Nephron (organoid): ENCODE data around the gene ATP8A2.

ENCODE experiments used
- H3K27ac Mint-ChIP-seq, 3 experiments: 2 replicates each; pipeline ENCODE4 v1.8.0; 2020; ENCODE audit warnings: mixed read lengths in 3 of 3, mild to moderate bottlenecking in 2 of 3, moderate library complexity in 1 of 3
- H3K27me3 Mint-ChIP-seq: 2 replicates; pipeline ENCODE4 v1.8.0; 2021; ENCODE audit warnings: low read depth, mild to moderate bottlenecking, moderate library complexity, mixed read lengths
- H3K36me3 Mint-ChIP-seq: 2 replicates; pipeline ENCODE4 v1.8.0; 2020; ENCODE audit warnings: low read depth, mixed read lengths
- H3K4me1 Mint-ChIP-seq: 2 replicates; pipeline ENCODE4 v1.8.0; 2020; ENCODE audit warnings: mixed read lengths
- H3K4me3 Mint-ChIP-seq, 3 experiments: 2 replicates each; pipeline ENCODE4 v1.8.0; 2020; ENCODE audit warnings: mild to moderate bottlenecking in 3 of 3, mixed read lengths in 3 of 3, moderate library complexity in 2 of 3
- H3K9me3 Mint-ChIP-seq: 2 replicates; pipeline ENCODE4 v1.8.0; 2020; ENCODE audit warnings: mixed read lengths
- TF ChIP-seq, protein P1 (sequence below), 3 experiments: fragments of 200-600 bp; sonication (generic); IDR thresholded peaks; one replicate each; pipeline ENCODE4 v1.5.0; 2021; ENCODE audit warnings: antibody characterized with exemption in 3 of 3; ENCODE audit not compliant: unreplicated experiment in 3 of 3

The ATP8A2 gene

DNA sequence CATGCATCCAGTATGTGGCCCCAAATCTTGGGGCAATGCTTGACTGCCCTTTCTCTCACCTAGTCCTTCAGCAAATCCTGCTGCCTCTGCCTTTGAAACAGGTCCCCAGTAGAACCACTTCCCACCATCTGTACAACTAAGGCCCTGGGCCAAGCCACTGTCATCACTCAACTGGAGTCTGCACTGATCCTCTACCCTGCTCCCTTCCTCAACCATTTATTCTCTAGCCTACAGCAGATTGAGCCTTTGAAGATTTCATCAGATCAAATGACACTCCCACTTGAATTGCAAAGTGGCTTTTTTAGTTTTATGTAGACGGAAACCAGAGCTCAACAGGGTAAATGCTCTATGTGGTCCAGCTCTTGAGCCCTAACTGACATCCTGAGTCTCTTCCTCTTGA, 43.5 kb downstream of the ATP8A2 start:
- H3K4me1 Mint-ChIP-seq, result no peaks in the 10 kb centered on the region
- H3K27me3 Mint-ChIP-seq, result peaks cover 17% of the 10 kb centered on the region
- H3K4me3 Mint-ChIP-seq, result no peak overlapping the region
- TF ChIP-seq, protein P1, sequence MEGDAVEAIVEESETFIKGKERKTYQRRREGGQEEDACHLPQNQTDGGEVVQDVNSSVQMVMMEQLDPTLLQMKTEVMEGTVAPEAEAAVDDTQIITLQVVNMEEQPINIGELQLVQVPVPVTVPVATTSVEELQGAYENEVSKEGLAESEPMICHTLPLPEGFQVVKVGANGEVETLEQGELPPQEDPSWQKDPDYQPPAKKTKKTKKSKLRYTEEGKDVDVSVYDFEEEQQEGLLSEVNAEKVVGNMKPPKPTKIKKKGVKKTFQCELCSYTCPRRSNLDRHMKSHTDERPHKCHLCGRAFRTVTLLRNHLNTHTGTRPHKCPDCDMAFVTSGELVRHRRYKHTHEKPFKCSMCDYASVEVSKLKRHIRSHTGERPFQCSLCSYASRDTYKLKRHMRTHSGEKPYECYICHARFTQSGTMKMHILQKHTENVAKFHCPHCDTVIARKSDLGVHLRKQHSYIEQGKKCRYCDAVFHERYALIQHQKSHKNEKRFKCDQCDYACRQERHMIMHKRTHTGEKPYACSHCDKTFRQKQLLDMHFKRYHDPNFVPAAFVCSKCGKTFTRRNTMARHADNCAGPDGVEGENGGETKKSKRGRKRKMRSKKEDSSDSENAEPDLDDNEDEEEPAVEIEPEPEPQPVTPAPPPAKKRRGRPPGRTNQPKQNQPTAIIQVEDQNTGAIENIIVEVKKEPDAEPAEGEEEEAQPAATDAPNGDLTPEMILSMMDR (IDR thresholded peaks at IDR 0.05; ENCODE audit: unreplicated experiment in 3 of 3), result no peak
- no peak overlapping the region for H3K27ac Mint-ChIP-seq
- H3K36me3 Mint-ChIP-seq, result no peaks in the 10 kb centered on the region
- peaks cover 10% of the 10 kb centered on the region for H3K9me3 Mint-ChIP-seq

DNA sequence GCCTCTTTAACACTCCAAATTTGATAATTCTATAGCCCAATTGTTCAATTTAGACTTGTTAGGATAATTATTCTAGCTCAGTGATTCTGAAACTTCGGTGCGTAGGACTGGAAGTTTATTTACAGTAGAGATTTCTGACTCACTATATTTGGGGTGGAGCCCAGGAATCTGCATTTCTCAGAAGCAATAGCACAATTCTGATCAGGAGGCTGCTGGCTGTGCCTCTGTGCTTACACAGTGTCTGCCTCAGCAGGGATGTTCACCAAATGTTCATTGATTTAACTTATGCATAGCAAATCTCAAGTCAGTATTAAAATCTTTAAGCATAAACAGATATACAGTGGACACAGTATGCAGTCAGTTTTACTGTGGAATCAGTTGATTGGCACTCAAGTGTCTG, 45.8 kb downstream of the ATP8A2 start:
- peaks cover 2% of the 10 kb centered on the region for H3K9me3 Mint-ChIP-seq
- TF ChIP-seq, protein P1 (IDR thresholded peaks at IDR 0.05; ENCODE audit: unreplicated experiment in 3 of 3), result no peak
- H3K27ac Mint-ChIP-seq, result no peak overlapping the region
- peaks cover 20% of the 10 kb centered on the region for H3K27me3 Mint-ChIP-seq
- no peaks in the 10 kb centered on the region for H3K36me3 Mint-ChIP-seq
- no peaks in the 10 kb centered on the region for H3K4me1 Mint-ChIP-seq
- H3K4me3 Mint-ChIP-seq, result no peak overlapping the region

DNA sequence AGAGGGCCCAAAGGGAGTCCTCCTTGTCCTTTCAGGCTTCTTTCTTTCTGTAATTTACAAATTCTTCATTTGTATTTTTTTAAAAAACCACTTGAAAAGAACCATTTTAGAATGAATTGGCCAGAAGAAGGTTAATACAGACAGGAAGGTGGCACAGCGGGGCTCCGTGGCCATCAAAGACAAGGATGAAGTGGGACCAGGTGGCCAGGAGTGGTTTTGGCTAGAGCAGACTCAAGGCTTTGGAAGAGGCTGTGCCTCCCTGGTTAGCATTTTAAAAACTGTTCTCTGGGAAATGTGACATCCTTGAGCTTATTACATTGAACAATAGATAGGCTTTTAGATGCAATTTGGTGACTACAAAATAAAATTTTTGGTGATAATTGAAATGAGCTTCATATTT, 48.4 kb downstream of the ATP8A2 start:
- H3K27ac Mint-ChIP-seq, result no peak overlapping the region
- TF ChIP-seq, protein P1 (IDR thresholded peaks at IDR 0.05; ENCODE audit: unreplicated experiment in 3 of 3), result no peak
- no peak overlapping the region for H3K4me3 Mint-ChIP-seq
- H3K36me3 Mint-ChIP-seq, result no peaks in the 10 kb centered on the region
- H3K4me1 Mint-ChIP-seq, result no peaks in the 10 kb centered on the region
- peaks cover 18% of the 10 kb centered on the region for H3K27me3 Mint-ChIP-seq
- H3K9me3 Mint-ChIP-seq, result peaks cover 2% of the 10 kb centered on the region

DNA sequence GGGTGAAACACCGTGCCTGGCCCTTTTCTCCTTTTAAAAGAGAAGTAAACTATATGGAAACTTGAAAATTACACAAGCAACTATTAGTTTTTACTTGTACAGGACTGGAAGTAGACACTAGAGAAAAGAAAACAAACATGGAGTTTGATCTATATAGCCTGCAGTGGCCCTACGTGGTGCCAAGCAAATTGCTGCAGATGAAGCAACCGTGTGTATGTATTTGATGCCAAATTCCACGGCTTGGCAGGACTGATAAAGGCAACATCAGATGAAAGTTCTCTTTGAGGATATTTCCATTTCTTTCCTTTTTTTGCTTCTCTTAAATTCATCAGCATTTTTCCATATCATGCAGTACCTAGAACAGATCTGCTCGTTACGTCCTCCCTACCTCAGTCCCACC, 49.8 kb downstream of the ATP8A2 start:
- Mint-ChIP-seq H3K27me3 (peaks cover 8% of the 10 kb centered on the region), H3K4me3 (no peak overlapping the region), H3K27ac (no peak overlapping the region), H3K9me3 (peaks cover 6% of the 10 kb centered on the region), H3K36me3 (no peaks in the 10 kb centered on the region), H3K4me1 (no peaks in the 10 kb centered on the region)
- TF ChIP-seq, protein P1 (IDR thresholded peaks at IDR 0.05; ENCODE audit: unreplicated experiment in 3 of 3), result no peak

DNA sequence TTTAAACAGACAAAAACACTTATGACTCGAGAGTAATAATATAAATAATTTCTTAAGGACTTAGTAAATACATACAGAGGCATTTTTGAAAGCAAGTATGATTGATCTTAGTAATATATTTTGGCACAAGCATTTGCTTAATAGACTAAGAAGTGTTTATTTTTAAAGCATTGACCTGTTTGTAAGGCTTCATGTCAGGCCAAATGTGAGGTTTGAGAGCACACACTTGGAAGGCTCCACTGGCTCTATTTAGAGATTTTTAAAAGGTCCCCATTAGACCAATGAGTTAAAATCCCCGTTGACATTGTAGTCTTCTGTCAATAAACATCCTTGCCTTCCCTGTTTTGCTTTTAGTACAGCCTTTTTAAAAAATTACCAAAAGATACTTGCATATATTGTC, 50.4 kb downstream of the ATP8A2 start:
- Mint-ChIP-seq H3K4me3 (no peak overlapping the region), H3K9me3 (peaks cover 6% of the 10 kb centered on the region), H3K4me1 (no peaks in the 10 kb centered on the region), H3K27me3 (peaks cover 8% of the 10 kb centered on the region), H3K36me3 (no peaks in the 10 kb centered on the region), H3K27ac (peak overlapping the region in 1 of 3 experiments; percentile 2)
- TF ChIP-seq, protein P1 (IDR thresholded peaks at IDR 0.05; ENCODE audit: unreplicated experiment in 3 of 3), result no peak

DNA sequence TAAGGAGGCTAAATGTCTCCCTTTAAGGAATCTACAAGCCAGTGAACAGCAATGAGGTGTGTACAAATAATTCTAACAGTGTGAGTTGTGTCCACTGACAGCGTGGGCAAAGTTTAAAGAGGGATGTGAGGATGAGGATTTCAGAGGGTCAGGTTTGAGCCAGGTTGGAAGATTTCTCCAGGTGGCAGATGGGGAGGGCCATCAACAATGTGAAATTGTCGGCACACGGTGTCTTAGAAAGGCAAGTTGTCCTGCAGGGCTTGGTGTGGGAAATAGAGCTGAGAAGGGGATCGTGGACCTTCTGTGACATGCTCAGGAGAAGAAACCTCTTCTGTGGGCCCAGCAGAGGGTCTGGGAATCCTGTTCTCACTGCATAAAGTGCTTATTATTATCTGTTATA, 52.1 kb downstream of the ATP8A2 start:
- TF ChIP-seq, protein P1 (IDR thresholded peaks at IDR 0.05; ENCODE audit: unreplicated experiment in 3 of 3), result no peak
- peaks cover 6% of the 10 kb centered on the region for H3K27me3 Mint-ChIP-seq
- no peaks in the 10 kb centered on the region for H3K4me1 Mint-ChIP-seq
- no peak overlapping the region for H3K27ac Mint-ChIP-seq
- H3K36me3 Mint-ChIP-seq, result no peaks in the 10 kb centered on the region
- no peak overlapping the region for H3K4me3 Mint-ChIP-seq
- peaks cover 10% of the 10 kb centered on the region for H3K9me3 Mint-ChIP-seq
